ENCODE measurements around the gene RAB4B.
"Not testable (repeated sequence)": the region's sequence is repeated elsewhere in the genome, so short reads cannot be mapped to it uniquely, and the experiment has no call there.

GRCh38 chr19:40838477-40838876 is 60.4 kb downstream of the RAB4B start:
- TF ChIP-seq ZNF350 (tag by site-specific recombination; IDR thresholded peaks at IDR 0.05); CTCF (tag by site-specific recombination; IDR thresholded peaks at IDR 0.05); ZNF140 (tag by site-specific recombination; IDR thresholded peaks at IDR 0.05); ZSCAN18 (tag by site-specific recombination; IDR thresholded peaks at IDR 0.05); KLF10 (tag by site-specific recombination; IDR thresholded peaks at IDR 0.05); ZNF362 (tag by site-specific recombination; IDR thresholded peaks at IDR 0.05); REST (tag by site-specific recombination; IDR thresholded peaks at IDR 0.05); PRDM2 (tag by site-specific recombination; IDR thresholded peaks at IDR 0.05; ENCODE audit: borderline replicate concordance); PRDM10 (tag by site-specific recombination; IDR thresholded peaks at IDR 0.05); ZNF792 (tag by site-specific recombination; IDR thresholded peaks at IDR 0.05): not testable (repeated sequence)
